ENCODE results near the gene CACNA1B. TPM values are rescaled to one million over a fixed set of nuclear protein-coding genes. Genes with fewer than 3 reads are reported as not detected.

The CACNA1B gene
- total RNA-seq, 5 donors from 2014 or later (not counting 1 experiment from before 2014, with no cell fraction given): 0.03 to 0.09 (median 0.03) TPM; not detected in 2

GRCh38 chr9:138020795-138021182, 143.2 kb downstream of the CACNA1B start:
- Mint-ChIP-seq H3K4me1 (peaks cover 0 to 3% (median 0%) of the 10 kb centered on the region in 3 donors), H3K4me3 (no peak overlapping the region), H3K9me3 (no peaks in the 10 kb centered on the region), H3K27ac (no peak overlapping the region), H3K36me3 (no peaks in the 10 kb centered on the region), H3K27me3 (peaks cover 23 to 29% of the 10 kb centered on the region in 2 donors)
- ChIA-PET POLR2A (no interaction called here), CTCF (no interaction called here)
- Histone ChIP-seq H3K4me1 (ENCODE audit: control insufficient read depth in 1 of 2, extremely low read depth in 1 of 2, insufficient read depth in 2 of 2, low read length in 2 of 2) (peaks cover 0 to 7% of the 10 kb centered on the region in 2 experiments), H3K27me3 (replicated peaks in 1 of 2; ENCODE audit: control insufficient read depth in 2 of 2, extremely low read depth in 1 of 2, insufficient read depth in 2 of 2, low read length in 1 of 2) (peaks cover 0 to 42% of the 10 kb centered on the region in 2 experiments), H3K27ac (ENCODE audit: low read length) (no peak overlapping the region), H3K4me3 (ENCODE audit: control insufficient read depth in 1 of 2, extremely low read depth in 1 of 2, low read length in 1 of 2) (no peak overlapping the region), H3K36me3 (ENCODE audit: control insufficient read depth in 2 of 2, extremely low read depth in 1 of 2, insufficient read depth in 1 of 2, low read length in 1 of 2) (no peaks in the 10 kb centered on the region), H3K9me3 (no peaks in the 10 kb centered on the region)
- ATAC-seq (replicated peaks in 1 of 4): no peak
- DNase-seq: no peak
- WGBS (ENCODE audit: insufficient coverage): 81% methylated on average over 5 of the region's 5 CpGs

DNA sequence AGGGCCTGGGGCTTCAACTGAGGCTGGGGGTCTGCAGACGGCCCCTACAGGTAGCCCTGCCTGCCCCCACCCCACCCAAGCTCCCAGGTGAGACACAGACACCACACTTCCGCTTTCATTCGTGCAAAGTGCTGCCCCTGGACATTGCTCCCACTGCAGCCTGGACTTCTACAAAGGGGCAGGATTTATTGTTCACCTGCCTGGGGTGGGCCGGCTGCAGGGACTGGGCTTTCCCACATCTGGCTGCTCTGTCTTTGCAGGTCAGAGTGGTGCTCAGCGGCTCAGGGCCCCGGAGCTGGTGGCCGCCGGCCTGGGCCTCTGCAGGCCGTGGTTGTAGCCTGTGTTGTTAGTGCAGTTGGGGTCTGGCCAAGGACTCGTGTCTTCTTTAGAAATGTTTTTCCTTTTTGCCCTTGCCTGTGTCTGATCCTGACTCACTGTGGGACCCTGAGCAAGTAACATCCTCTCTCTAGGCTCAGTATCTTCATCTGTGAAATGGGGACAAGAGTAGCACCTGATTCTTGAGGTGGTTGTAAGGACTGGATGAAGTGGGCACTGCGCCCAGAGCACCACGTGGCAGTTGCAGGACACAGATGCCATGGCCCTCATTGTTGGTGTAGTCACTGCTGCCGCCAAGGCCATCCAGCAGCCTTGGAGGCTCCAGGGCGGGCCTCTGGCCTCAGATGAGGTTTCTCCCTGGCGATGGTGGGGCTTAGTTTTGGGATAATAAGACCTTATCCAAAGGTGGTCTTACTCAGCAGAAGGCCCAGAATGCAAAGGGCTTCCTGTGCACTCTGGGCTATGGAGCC, 143.9 kb downstream of the CACNA1B start:
- no peak overlapping the region for H3K27ac Mint-ChIP-seq
- Histone ChIP-seq H3K4me3 (ENCODE audit: control insufficient read depth in 1 of 2, extremely low read depth in 1 of 2, low read length in 1 of 2) (no peak overlapping the region), H3K36me3 (ENCODE audit: control insufficient read depth in 2 of 2, extremely low read depth in 1 of 2, insufficient read depth in 1 of 2, low read length in 1 of 2) (no peaks in the 10 kb centered on the region), H3K9me3 (no peaks in the 10 kb centered on the region), H3K27me3 (replicated peaks in 1 of 2; ENCODE audit: control insufficient read depth in 2 of 2, extremely low read depth in 1 of 2, insufficient read depth in 2 of 2, low read length in 1 of 2) (peaks cover 0 to 43% of the 10 kb centered on the region in 2 experiments), H3K4me1 (ENCODE audit: control insufficient read depth in 1 of 2, extremely low read depth in 1 of 2, insufficient read depth in 2 of 2, low read length in 2 of 2) (peaks cover 0 to 7% of the 10 kb centered on the region in 2 experiments), H3K27ac (ENCODE audit: low read length) (no peak overlapping the region)
- peak overlapping the region in 1 of 3 donors; percentile 20 for H3K4me3 Mint-ChIP-seq
- CTCF ChIA-PET: no interaction called here
- peaks cover 30 to 36% of the 10 kb centered on the region in 2 donors for H3K27me3 Mint-ChIP-seq
- no peaks in the 10 kb centered on the region for H3K36me3 Mint-ChIP-seq
- POLR2A ChIA-PET: no interaction called here
- peaks cover 0 to 3% (median 0%) of the 10 kb centered on the region in 3 donors for H3K4me1 Mint-ChIP-seq
- ATAC-seq (replicated peaks in 1 of 4) (no peak), DNase-seq (no peak)
- no peaks in the 10 kb centered on the region for H3K9me3 Mint-ChIP-seq
- WGBS (ENCODE audit: insufficient coverage): 86% methylated on average over 12 of the region's 15 CpGs

GRCh38 chr9:138022121-138022741, 144.6 kb downstream of the CACNA1B start:
- H3K9me3 Mint-ChIP-seq: no peaks in the 10 kb centered on the region
- ATAC-seq (replicated peaks in 1 of 4) (peak in 2 of 4 experiments; percentile 35 to 41), DNase-seq (peak in 3 of 35 experiments; percentile 8 to 22 (median 13))
- peaks cover 0 to 3% (median 0%) of the 10 kb centered on the region in 3 donors for H3K4me1 Mint-ChIP-seq
- H3K4me3 ChIP-seq (ENCODE audit: control insufficient read depth in 1 of 2, extremely low read depth in 1 of 2, low read length in 1 of 2): no peak overlapping the region
- H3K9me3 ChIP-seq: no peaks in the 10 kb centered on the region
- H3K27ac Mint-ChIP-seq: no peak overlapping the region
- no peak overlapping the region for H3K27ac ChIP-seq (ENCODE audit: low read length)
- POLR2A ChIA-PET: no interaction called here
- WGBS (ENCODE audit: insufficient coverage): 53% methylated on average over 14 of the region's 17 CpGs
- CTCF ChIA-PET: no interaction called here
- peaks cover 0 to 43% of the 10 kb centered on the region in 2 experiments for H3K27me3 ChIP-seq (replicated peaks in 1 of 2; ENCODE audit: control insufficient read depth in 2 of 2, extremely low read depth in 1 of 2, insufficient read depth in 2 of 2, low read length in 1 of 2)
- no peaks in the 10 kb centered on the region for H3K36me3 Mint-ChIP-seq
- H3K4me3 Mint-ChIP-seq: peak overlapping the region in 1 of 3 donors; percentile 20
- peaks cover 0 to 7% of the 10 kb centered on the region in 2 experiments for H3K4me1 ChIP-seq (ENCODE audit: control insufficient read depth in 1 of 2, extremely low read depth in 1 of 2, insufficient read depth in 2 of 2, low read length in 2 of 2)
- peaks cover 34 to 36% of the 10 kb centered on the region in 2 donors for H3K27me3 Mint-ChIP-seq
- no peaks in the 10 kb centered on the region for H3K36me3 ChIP-seq (ENCODE audit: control insufficient read depth in 2 of 2, extremely low read depth in 1 of 2, insufficient read depth in 1 of 2, low read length in 1 of 2)

DNA sequence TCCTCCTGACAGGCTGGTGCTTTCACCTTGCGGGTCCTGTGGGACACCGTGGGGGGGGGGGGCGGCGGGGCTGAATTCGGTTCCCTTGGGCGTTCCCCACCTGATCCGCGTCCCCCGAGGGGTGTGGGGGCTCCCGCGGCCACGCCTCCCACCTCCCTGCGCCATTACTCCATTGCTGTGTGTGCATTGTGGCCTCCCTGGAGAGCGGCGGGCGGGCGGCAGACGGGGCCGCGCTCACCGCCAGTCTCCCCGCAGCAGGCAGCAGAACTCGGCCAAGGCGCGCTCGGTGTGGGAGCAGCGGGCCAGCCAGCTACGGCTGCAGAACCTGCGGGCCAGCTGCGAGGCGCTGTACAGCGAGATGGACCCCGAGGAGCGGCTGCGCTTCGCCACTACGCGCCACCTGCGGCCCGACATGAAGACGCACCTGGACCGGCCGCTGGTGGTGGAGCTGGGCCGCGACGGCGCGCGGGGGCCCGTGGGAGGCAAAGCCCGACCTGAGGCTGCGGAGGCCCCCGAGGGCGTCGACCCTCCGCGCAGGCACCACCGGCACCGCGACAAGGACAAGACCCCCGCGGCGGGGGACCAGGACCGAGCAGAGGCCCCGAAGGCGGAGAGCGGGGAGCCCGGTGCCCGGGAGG, 145.3 kb downstream of the CACNA1B start:
- DNase-seq: no peak
- Mint-ChIP-seq H3K27me3 (peaks cover 37% of the 10 kb centered on the region in 2 donors), H3K4me3 (peak overlapping the region in 1 of 3 donors; percentile 20), H3K9me3 (no peaks in the 10 kb centered on the region), H3K36me3 (no peaks in the 10 kb centered on the region), H3K4me1 (peaks cover 0 to 3% (median 0%) of the 10 kb centered on the region in 3 donors), H3K27ac (no peak overlapping the region)
- Histone ChIP-seq H3K9me3 (no peaks in the 10 kb centered on the region), H3K4me3 (ENCODE audit: control insufficient read depth in 1 of 2, extremely low read depth in 1 of 2, low read length in 1 of 2) (no peak overlapping the region), H3K36me3 (ENCODE audit: control insufficient read depth in 2 of 2, extremely low read depth in 1 of 2, insufficient read depth in 1 of 2, low read length in 1 of 2) (no peaks in the 10 kb centered on the region), H3K27ac (ENCODE audit: low read length) (no peak overlapping the region), H3K27me3 (replicated peaks in 1 of 2; ENCODE audit: control insufficient read depth in 2 of 2, extremely low read depth in 1 of 2, insufficient read depth in 2 of 2, low read length in 1 of 2) (peaks cover 0 to 43% of the 10 kb centered on the region in 2 experiments), H3K4me1 (ENCODE audit: control insufficient read depth in 1 of 2, extremely low read depth in 1 of 2, insufficient read depth in 2 of 2, low read length in 2 of 2) (peaks cover 0 to 7% of the 10 kb centered on the region in 2 experiments)
- WGBS (ENCODE audit: insufficient coverage): 8% methylated on average over 62 of the region's 69 CpGs
- POLR2A ChIA-PET: no interaction called here
- ATAC-seq (replicated peaks in 1 of 4): no peak
- CTCF ChIA-PET: no interaction called here

DNA sequence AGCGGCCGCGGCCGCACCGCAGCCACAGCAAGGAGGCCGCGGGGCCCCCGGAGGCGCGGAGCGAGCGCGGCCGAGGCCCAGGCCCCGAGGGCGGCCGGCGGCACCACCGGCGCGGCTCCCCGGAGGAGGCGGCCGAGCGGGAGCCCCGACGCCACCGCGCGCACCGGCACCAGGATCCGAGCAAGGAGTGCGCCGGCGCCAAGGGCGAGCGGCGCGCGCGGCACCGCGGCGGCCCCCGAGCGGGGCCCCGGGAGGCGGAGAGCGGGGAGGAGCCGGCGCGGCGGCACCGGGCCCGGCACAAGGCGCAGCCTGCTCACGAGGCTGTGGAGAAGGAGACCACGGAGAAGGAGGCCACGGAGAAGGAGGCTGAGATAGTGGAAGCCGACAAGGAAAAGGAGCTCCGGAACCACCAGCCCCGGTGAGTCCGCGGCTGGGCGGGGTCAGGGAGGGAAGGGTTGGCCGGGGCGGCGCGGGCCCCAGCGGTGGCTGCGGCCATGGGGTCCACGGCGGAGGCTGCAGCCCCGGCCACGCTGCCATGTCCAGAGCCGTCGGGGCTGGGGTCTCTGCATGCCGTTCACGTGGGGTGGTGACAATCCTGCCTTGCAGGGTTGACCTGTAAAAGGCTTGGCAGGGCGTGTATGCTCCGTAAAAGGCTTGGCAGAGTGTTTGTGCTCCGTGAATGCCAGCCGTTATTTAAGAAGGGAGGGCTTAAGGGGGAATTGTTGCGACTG, 146.0 kb downstream of the CACNA1B start:
- no peak overlapping the region for H3K27ac Mint-ChIP-seq
- POLR2A ChIA-PET: no interaction called here
- peaks cover 37% of the 10 kb centered on the region in 2 donors for H3K27me3 Mint-ChIP-seq
- ATAC-seq (replicated peaks in 1 of 4): peak in 1 of 4 experiments; percentile 9
- H3K36me3 Mint-ChIP-seq: no peaks in the 10 kb centered on the region
- no peak overlapping the region for H3K27ac ChIP-seq (ENCODE audit: low read length)
- DNase-seq: no peak
- WGBS (ENCODE audit: insufficient coverage): 12% methylated on average over 83 of the region's 84 CpGs
- H3K4me3 Mint-ChIP-seq: peak overlapping the region in 1 of 3 donors; percentile 27
- no peaks in the 10 kb centered on the region for H3K36me3 ChIP-seq (ENCODE audit: control insufficient read depth in 2 of 2, extremely low read depth in 1 of 2, insufficient read depth in 1 of 2, low read length in 1 of 2)
- no peaks in the 10 kb centered on the region for H3K9me3 ChIP-seq
- no peaks in the 10 kb centered on the region for H3K9me3 Mint-ChIP-seq
- H3K4me3 ChIP-seq (ENCODE audit: control insufficient read depth in 1 of 2, extremely low read depth in 1 of 2, low read length in 1 of 2): no peak overlapping the region
- peaks cover 0 to 7% of the 10 kb centered on the region in 2 experiments for H3K4me1 ChIP-seq (ENCODE audit: control insufficient read depth in 1 of 2, extremely low read depth in 1 of 2, insufficient read depth in 2 of 2, low read length in 2 of 2)
- CTCF ChIA-PET: no interaction called here
- H3K27me3 ChIP-seq (replicated peaks in 1 of 2; ENCODE audit: control insufficient read depth in 2 of 2, extremely low read depth in 1 of 2, insufficient read depth in 2 of 2, low read length in 1 of 2): peaks cover 0 to 43% of the 10 kb centered on the region in 2 experiments
- peaks cover 0 to 3% (median 0%) of the 10 kb centered on the region in 3 donors for H3K4me1 Mint-ChIP-seq

DNA sequence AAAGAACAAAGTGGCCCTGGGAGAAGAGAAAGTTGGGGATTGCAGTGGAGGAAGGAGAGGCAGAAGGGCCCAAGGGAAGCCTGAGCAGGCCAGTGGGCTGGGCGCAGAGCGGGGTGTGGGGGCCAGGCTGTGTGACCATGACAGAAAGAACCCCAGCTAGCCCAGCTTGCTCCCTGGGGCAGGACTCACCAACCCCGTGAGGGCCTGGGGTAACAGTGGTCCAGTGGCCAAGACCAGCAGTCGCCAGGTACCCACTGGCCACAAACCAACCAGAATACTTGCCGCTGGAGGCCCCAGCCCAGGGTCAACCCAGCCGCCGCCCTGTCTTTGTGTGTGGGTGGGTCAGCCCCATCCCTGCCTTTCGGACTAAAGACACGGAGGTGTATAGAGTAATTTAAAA, 146.5 kb downstream of the CACNA1B start:
- no peaks in the 10 kb centered on the region for H3K36me3 Mint-ChIP-seq
- no peaks in the 10 kb centered on the region for H3K9me3 ChIP-seq
- H3K4me3 Mint-ChIP-seq: peak overlapping the region in 1 of 3 donors; percentile 27
- H3K27ac ChIP-seq (ENCODE audit: low read length): no peak overlapping the region
- peaks cover 0 to 3% (median 0%) of the 10 kb centered on the region in 3 donors for H3K4me1 Mint-ChIP-seq
- H3K4me1 ChIP-seq (ENCODE audit: control insufficient read depth in 1 of 2, extremely low read depth in 1 of 2, insufficient read depth in 2 of 2, low read length in 2 of 2): peaks cover 0 to 7% of the 10 kb centered on the region in 2 experiments
- H3K36me3 ChIP-seq (ENCODE audit: control insufficient read depth in 2 of 2, extremely low read depth in 1 of 2, insufficient read depth in 1 of 2, low read length in 1 of 2): no peaks in the 10 kb centered on the region
- peaks cover 37% of the 10 kb centered on the region in 2 donors for H3K27me3 Mint-ChIP-seq
- ChIA-PET CTCF (no interaction called here), POLR2A (no interaction called here)
- DNase-seq: no peak
- H3K4me3 ChIP-seq (ENCODE audit: control insufficient read depth in 1 of 2, extremely low read depth in 1 of 2, low read length in 1 of 2): no peak overlapping the region
- WGBS (ENCODE audit: insufficient coverage): 83% methylated on average over 2 of the region's 9 CpGs
- ATAC-seq (replicated peaks in 1 of 4): no peak
- H3K27ac Mint-ChIP-seq: no peak overlapping the region
- no peaks in the 10 kb centered on the region for H3K9me3 Mint-ChIP-seq
- peaks cover 0 to 43% of the 10 kb centered on the region in 2 experiments for H3K27me3 ChIP-seq (replicated peaks in 1 of 2; ENCODE audit: control insufficient read depth in 2 of 2, extremely low read depth in 1 of 2, insufficient read depth in 2 of 2, low read length in 1 of 2)

Measured in T-cell (primary cell).